Peyer's patch (tissue), 4 donors: ENCODE data around the gene PTPN14.

ENCODE experiments used
- POLR2A ChIP-seq, 2 donors: fragments of 450-650 bp; IDR thresholded peaks; one replicate each; pipeline ENCODE4 v1.5.1; 2017; ENCODE audit warnings: antibody characterized with exemption in 2 of 2, mild to moderate bottlenecking in 2 of 2, moderate library complexity in 2 of 2
- TF ChIP-seq, protein P1 (sequence below), 6 experiments: fragments of 450-650 bp in 4 of 6; fragments of 200-600 bp in 2 of 6; sonication (generic) in 1 of 6; IDR thresholded peaks; one replicate each; pipeline ENCODE4 v1.5.1; 2017 to 2019; ENCODE audit warnings: antibody characterized with exemption in 6 of 6, mild to moderate bottlenecking in 3 of 6, moderate library complexity in 1 of 6

DNA sequence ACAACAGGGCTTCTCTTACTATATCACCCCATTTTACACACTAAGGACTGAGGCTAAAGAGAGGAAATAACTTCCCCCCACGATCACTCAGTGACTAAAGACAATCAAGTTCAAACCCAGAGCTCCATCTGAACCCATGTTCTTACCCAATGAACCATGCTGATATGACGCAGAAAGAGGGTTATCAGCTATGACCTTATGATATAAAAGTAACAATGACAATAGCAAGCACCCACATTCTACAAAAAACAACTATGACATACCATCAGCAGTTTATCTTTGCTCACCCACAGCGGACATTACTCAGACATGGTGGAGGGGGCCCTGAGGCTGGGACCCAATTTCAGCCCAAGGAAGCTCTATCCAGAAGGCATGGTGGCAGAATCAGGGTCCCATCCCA lies 75.7 kb downstream of the PTPN14 start:
- TF ChIP-seq POLR2A (IDR thresholded peaks at IDR 0.05): no peak
- TF ChIP-seq, protein P1, sequence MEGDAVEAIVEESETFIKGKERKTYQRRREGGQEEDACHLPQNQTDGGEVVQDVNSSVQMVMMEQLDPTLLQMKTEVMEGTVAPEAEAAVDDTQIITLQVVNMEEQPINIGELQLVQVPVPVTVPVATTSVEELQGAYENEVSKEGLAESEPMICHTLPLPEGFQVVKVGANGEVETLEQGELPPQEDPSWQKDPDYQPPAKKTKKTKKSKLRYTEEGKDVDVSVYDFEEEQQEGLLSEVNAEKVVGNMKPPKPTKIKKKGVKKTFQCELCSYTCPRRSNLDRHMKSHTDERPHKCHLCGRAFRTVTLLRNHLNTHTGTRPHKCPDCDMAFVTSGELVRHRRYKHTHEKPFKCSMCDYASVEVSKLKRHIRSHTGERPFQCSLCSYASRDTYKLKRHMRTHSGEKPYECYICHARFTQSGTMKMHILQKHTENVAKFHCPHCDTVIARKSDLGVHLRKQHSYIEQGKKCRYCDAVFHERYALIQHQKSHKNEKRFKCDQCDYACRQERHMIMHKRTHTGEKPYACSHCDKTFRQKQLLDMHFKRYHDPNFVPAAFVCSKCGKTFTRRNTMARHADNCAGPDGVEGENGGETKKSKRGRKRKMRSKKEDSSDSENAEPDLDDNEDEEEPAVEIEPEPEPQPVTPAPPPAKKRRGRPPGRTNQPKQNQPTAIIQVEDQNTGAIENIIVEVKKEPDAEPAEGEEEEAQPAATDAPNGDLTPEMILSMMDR (IDR thresholded peaks at IDR 0.05): no peak
